ENCODE measurements around the gene C10orf95.

The C10orf95 gene

DNA sequence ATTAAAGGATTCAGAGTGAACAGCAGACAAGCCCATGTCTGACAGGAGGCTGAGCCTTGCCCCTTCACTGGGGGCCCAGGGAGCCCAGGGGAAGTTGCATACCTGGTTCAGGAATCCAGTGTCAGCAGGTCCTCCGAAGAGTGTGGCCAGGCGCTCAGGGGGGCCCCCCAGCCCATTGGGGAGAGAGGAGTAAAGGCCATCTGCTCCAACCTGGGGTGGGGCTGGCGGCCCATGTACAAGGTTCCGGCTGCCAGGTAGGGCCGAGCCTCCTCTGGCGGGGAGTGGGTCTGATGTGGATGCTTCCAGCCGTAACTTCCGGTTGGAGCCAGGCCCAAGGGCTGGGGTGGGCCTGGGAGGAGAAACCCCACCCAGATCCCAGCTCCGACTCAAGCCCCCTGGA lies 35.1 kb downstream of the C10orf95 start:
- no peak for DNase-seq (ENCODE audit: low read depth, low spot score)

DNA sequence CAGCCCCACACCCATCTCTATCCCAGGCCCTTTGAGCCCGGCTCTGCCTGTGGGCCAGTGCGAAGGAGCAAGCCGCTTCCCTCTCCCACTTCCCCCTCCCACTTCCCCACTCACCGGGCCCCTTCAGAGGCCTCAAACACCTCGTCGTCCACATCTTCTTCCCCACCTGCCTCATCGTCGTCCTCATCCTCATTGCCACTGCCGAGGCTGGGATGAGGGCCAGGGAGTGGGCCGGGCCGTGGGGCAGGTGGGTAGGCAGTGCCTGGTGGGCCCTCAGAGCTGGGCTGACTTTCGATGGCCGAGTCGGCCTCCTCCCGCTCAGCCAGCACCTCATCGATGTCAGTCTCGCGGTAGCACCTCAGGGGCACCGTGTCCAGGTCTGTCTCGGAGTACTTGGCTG lies 36.6 kb downstream of the C10orf95 start:
- DNase-seq (ENCODE audit: low read depth, low spot score): no peak

DNA sequence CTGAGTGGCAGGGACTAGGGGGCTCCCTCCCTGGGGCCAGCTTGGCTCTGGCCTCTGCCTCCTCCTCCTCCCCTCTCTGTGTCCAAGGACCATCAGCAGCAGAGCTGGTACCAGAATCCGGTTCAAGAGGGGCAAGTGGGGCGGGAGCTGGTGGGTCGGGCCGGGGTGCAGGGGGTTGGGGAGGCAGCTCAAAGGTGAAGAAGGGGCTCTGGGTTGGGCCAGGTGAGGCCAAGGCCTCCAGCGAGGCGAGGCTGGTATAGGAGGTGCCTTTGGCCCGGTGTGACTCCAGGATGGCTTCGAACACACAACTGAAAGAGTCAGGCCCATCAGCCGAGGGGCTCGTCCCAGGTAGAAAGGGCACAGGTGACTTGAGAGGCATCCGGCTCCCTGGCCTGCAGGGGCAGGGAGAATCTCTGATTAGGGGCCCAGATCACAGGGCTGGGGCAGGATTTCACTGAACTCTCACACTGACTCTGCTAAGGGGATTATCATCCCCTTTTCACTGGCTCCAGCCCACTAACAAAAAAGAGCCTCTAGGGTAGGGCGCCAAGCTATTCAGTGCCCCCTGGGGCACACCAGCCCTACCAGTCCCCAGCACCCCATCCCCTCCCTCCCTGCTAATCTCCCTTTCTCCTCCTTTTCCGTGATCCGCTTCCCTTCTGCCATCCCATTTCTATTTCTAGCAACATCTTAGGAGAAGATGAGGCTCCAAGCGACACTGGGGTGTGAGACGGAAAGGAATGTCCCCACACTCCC lies 37.4 kb downstream of the C10orf95 start:
- no peak for DNase-seq (ENCODE audit: low read depth, low spot score)

DNA sequence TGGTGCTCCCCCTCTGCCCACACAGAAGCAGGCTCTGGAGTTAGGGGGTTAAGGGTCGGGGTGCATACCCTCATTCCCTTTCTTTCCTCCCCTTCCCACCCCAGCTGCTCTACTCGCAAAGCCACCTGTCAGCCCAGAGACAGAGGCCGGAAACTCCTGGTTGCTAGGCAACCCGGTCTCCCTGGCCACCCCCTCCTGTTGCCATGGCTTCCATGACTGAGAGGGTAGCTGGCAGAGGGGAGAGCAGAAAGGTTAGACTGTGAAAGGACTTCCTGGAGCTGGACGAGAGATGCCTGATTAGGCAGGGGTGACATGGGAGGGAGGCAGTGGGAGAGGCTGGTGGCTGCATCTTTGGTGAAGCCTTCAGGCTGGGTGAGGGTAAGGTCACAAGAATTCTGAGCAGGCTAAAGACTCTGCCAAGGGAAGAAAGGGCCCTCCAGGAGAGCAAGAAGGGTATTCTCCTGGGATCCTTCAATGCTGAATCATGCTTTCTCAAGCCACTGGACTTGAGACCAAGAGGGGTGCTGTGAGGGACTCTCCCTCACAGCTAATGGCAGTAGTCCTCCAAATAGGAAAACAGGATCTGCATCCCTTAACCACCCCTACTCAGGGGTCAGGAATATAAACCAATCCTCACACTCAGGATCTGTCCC lies 38.2 kb downstream of the C10orf95 start:
- DNase-seq (ENCODE audit: low read depth, low spot score): peak; percentile 41

DNA sequence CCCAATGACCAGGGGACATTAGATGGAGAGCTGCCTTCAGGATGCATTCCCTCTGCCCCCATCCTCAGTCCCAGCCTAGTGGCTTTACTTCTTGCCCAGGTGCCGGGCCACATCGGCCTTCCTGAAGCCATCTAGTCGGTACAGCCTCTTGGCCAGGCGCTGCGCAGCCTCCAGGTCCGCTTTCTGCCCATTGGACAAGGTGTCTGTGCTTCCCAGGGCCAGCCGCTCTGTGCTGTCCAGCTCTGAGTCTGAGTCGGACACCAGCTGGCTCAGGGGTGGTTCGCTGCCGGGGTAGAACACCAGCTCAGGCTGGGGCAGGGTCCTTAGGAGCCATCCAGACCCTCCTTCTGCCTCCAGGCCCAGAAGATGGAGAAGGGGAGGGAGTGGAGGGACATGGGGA lies 39.0 kb downstream of the C10orf95 start:
- no peak for DNase-seq (ENCODE audit: low read depth, low spot score)

DNA sequence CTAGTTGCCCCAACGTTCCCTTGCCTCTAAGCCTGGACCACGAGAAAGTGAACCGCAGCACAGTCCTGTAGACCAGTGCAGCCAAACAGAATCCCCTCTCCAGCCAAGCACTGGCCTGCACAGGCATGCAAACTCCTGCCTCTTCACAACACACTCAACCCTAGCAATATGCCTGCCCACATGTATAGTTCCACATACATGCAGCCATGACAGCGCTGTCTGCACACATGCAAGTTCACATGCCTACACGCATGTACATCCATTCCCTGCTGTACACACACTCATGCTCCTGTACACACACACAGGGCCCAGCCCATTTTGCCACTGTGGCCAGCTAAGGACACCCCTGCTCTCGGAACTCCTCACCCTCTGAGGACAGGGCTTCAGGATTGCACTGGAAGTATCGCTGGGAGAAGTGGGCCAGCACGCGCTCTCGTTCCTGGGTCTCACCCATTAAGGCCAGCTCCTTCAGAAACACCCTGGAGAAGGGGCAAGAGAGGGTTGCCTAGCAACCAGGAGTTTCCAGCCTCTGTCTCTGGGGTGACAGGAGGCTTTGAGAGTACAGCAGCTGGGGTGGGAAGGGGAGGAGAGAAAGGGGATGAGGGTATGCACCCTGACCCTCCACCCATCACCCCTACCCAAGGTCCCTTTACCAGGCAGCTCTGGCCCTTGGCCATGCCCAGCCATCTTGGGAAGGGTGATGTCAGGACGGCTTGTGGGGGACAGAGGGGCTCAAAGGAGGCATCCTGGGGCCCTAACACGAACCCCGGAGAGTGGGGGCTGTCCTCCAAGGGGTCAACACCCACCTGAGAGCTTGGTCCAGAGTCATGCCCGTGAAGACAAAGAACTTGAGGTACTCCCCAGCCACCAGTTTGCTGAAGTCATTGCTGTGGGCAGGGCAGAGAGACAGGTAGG lies 39.7 kb downstream of the C10orf95 start:
- no peak for DNase-seq (ENCODE audit: low read depth, low spot score)

DNA sequence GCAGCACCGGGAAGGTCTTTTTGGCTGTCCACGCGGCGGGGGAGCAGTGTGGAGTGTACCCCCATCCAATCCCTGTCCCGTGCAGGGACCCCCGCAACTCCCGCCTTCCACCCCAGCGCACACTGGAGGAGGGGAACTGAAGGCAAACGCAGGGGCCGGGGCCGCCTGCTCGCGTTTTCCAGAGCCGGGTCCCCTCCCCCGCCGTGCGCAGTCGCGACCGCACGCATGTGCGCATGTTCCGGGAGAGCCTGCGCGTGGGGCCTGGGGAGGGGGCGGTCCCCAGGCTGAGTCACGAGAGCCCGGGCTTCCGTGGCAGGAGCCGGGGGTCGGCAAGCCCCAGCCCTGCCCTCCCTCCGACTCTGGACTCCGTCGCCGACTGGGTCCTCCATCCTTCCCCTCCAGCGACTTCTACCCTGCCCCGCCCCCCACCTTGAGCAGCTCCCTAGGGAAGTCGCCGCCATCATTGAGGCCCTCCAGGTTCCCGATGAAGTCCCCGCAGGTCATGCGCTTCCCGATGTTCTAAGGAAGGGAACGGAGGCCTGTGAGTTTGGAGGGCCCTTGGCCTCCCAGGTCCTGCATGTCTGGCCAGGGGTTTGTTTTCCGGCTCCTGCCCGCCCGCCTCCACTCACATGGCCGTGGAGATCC lies 40.8 kb downstream of the C10orf95 start:
- DNase-seq (ENCODE audit: low read depth, low spot score): peak; percentile 61

DNA sequence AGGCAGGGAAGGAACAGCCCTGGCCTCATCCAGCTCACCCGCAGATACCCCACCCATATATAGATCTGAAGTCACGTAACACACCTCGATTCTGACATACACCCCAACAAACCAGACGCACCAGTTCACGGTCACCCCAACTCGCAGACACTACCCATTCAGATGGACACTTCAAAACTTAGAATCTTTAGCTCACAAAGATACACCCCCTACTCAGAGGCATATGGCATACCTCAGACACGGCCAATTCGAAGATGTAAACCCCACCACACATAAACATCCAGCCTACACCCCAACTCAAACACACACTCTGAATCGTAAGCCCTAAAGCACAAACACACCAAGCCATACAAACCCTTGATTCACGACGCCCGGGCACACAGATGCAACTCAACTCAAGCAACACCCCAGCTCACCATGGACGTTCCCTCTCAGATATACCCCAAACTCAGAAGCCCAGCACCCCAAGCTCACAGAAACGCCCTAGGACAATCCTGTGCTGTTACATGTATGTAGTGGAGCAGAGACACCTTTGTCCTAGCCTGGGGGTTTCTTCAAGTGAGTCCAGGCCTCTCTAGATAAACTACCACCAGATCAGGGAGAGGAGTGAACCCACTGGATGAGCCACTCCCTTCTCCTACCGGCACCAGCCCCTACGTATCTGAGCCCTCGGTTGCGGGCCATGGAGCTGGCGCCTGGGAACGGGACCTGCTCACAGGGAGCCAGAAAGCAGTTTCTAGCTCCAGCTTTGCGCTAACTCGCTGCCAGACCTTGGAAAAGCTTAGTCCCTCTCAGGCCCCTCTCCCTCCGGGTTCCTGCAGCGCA lies 41.5 kb downstream of the C10orf95 start:
- peak; percentile 29 for DNase-seq (ENCODE audit: low read depth, low spot score)

DNA sequence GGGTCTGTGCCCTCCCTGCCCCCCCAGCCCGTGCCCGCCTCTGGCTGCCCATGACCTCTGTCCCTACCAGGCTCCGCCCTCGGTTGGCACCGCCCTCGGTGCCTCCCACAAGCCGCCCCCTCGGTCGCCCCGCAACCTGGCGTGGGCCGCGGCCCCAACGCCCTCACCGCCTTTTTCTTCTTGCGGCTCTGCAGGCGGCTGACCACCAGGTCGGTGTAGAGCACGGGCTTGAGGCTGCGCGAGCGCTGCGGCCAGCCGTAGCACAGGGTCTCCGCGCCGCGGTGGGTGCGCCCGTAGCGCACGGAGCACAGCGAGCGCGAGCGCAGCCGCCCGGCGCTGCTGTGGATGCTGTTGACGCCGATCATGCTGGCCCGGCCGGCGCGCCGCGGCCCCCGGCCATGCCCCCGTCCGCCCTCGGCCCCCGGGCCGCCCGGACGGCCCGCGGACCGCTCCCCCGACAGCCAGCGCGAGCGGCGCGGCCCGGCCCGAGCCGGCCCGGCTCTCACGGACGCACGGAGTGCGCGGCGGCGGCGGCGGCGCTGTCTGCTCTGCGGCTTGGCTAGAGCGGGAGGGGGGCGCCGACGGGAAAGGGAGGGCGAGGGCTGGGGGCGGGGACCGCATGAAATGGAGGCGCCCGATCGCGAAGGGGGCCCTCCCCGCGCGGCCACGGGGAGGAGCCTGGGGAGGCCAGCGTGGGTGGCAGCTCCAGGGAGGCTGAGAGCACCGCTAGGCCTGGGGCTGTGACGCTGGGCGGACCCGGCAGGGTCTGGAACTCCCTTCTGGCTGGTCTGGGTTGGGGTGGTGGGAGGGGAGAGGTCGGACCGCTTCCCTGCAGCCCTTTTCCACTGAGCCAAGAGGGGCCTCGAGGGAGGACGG lies 42.4 kb downstream of the C10orf95 start:
- DNase-seq (ENCODE audit: low read depth, low spot score): peak; percentile 61

DNA sequence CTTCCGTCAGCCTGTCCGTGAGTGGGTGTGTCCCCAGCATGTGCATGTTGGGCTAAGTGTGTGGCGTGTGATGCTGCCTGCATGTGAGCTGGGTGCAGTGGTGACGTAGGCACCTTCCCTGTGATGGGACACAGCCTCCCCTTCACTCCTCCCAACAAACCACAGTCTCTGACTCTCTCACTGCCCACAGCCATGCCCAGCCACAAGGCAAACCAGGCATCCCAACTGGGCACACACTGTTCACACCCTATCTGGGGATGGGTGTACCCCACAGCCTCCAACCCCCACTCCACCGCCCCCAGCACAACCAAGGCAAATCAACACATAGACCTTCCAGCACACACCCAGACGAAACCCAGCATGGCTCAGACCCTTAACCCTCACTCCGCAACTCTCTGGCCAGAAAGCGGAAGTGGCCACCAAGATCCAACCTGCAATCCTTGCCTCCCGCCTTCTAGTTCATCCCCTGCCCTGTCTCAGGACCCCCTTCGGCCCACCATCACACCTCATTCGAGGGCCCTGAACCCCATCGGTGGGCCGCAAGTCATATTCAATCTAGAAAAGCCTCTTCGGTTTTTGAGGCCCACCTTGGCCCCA lies 43.1 kb downstream of the C10orf95 start:
- DNase-seq (ENCODE audit: low read depth, low spot score): no peak

DNA sequence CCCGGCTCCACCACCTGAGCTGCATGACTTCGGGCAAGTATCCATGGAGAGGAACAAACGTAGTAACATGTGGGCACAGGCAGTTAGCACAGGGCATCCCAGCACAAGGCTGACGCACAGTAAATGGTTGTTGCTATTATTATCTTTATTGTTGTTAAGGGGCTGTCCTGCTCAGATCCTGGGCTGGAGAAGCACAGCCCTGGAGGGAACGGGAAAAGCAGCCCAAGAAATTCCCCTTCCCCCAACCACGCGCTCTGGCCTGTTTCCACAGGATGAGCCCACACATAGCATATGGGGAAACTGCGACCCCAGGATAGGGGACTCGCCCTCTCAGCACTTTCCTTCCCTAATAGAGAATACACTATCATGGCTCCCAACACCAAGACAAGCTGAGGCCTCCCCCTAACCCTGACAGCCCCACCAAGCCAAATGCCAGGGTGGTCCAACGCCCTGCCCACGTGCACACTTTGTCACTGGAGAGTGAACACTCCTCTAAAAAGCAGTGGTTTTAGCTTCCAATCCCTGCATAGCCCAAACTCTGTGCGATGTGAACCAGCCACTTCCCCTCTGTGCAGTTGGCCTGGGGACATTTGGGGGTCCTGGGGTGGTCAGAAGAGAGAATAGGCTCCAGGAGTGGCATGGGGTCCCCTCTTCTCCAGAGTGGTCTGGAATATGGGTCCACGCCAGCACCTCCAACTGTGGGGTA lies 43.8 kb downstream of the C10orf95 start:
- no peak for DNase-seq (ENCODE audit: low read depth, low spot score)

DNA sequence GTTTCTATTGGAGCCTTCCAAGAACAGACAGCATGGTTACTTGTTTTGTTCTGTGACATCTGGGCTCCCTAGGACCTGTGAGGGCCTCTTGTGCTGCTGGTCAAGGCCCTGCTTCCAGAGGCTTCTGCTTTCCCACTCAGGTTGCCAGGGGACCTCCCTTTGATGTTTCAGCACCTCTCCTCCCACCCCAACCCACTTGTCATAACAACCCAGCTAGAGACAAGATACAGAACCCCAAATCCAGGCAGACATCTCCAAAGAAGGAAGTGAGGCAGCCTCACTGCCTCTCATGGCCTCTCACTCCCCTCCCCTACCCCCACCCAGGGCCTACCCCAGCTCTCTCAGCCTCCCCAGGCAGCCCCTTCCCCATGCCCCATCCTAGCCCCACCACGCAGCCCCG lies 44.5 kb downstream of the C10orf95 start:
- no peak for DNase-seq (ENCODE audit: low read depth, low spot score)

DNA sequence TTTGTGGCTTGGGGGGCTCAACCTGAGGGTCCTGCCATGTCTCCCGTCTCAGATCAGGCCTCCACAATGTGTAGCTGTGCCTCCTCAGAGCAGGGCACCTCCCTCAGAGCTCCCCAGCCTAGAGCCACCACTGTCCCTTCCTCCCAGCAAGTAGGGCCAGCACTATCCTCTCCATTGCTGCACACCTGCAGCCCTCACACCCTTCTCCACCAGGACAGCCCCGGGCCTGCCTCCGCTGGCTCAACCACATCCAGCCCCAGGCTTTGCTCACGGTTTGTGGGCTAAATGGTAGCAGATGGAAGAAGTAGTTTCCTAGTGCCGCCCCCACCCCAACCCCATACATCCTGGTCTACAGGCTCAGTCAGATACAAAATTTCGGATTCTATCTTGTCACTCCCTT lies 45.7 kb downstream of the C10orf95 start:
- DNase-seq (ENCODE audit: low read depth, low spot score): no peak

DNA sequence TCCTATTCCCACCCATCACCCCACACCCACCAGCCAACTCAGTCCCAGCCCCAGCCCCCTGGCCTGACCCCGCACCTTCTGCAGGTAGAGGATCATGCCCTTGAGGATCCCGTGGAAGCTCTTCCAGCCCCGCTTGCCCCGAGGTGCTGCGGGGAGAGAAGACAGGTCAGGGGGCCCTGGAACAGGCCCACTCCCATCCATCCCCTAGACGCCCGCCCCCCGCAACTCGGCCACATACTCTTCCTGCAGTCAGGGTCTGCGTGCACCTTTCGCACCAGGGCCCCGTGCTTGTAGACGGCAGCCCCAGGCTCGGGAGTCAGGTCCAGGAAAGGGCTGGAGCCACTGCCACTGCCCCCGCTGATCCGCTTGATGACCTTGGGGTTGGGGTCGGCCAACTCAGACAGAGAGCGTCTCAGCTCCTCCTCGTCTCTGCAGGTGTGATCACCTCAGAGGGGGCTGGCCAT lies 46.2 kb downstream of the C10orf95 start:
- DNase-seq (ENCODE audit: low read depth, low spot score): no peak

DNA sequence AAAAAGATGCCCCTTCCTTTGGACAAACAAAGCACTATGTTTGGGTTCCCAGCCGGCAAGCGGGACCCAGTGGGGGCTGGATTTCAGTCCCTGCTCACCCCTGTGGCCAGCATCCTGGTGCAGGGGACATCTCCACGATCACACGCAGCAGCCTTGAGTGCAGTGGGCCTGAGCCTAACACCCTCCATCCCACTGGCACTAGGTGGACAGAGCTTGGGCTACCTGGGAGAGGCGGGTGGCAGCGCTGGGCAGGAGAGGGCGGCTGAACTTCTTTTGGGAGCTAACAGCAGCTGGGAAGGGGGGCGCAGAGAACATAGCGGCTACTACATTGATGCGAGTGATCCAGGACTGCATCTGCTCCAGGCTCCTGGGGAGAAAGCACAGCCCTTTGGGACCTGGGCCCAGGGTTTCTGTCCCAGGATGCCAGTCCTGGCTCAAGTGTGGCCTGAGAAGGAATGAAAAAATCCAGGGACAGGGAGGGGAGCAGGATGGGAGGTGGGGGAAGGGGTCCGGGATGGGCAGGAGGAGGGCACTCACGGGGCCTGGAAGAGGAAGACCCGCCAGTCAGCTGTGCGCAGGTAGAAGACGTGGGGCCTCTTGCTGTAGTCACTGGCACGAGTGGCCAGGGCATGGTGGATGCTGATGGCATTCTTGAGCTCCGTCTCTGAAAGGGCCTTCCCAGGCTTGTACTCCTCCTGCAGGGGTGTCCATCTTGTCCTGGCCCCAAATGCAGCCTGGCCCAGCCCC lies 46.8 kb downstream of the C10orf95 start:
- DNase-seq (ENCODE audit: low read depth, low spot score): no peak

DNA sequence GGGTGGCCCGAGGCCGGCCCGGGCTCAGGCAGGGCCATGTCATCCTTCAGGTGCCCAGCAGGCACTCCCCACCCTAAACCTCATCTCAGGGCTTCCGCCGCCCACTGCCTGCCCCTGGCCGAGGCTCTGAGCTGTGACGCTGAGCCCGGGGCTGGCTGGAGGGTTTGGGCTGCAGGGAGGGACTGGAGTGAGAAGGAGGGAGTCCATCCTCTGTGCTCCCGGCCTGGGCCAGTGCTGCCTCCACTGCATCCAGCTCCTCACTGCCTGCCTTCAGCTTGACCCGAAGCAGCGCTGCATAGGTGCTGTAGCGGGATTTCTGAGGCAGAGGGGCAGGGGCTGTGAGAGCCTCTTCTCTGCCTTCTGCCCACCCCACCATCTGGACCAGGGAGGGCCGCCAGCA lies 48.2 kb downstream of the C10orf95 start:
- DNase-seq (ENCODE audit: low read depth, low spot score): no peak

DNA sequence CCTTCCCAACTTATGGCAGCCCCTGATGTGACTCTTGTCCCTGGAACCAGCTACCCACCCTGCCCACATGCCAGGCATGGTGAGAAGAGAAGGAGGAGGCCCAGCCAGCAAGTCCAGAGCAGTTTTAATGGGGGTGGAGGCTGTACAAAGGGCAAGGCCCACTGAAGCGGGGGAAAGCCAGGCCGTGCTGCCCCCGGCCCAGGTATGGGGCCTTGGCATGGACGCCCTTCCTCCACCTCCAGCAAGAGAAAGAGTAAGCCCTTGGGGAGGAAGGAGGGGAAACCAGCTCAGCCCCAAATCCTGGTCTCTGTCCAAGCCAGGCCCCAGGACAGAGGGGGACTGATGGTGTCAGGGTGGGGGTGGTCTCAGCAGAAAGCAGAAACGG lies 48.8 kb downstream of the C10orf95 start:
- no peak for DNase-seq (ENCODE audit: low read depth, low spot score)
